ENCODE results near the gene UPF1.

GRCh38 chr19:18839465-18840287 is 7.9 kb downstream of the UPF1 start:
- TF ChIP-seq CTCF (conservative IDR thresholded peaks at IDR 0.05), result no peak
- TF ChIP-seq ZFX (IDR thresholded peaks at IDR 0.05), result no peak
